ENCODE data around the gene DDIAS.
"Not testable (repeated sequence)": the region's sequence is repeated elsewhere in the genome, so short reads cannot be mapped to it uniquely, and the experiment has no call there.

Gene DDIAS

GRCh38 chr11:82970507-82971083 is 69.1 kb downstream of the DDIAS start:
- not testable (repeated sequence) for DNase-seq

GRCh38 chr11:82971519-82971946 is 70.0 kb downstream of the DDIAS start:
- DNase-seq = not testable (repeated sequence)

GRCh38 chr11:82972103-82972502 is 70.6 kb downstream of the DDIAS start:
- no peak for DNase-seq

- DNase-seq = no peak
Measured at GRCh38 chr11:82974135-82974534, 72.6 kb downstream of the DDIAS start.

- no peak for DNase-seq
Measured at GRCh38 chr11:82974851-82975250, 73.3 kb downstream of the DDIAS start.

- DNase-seq = no peak
Measured at GRCh38 chr11:82975882-82976281, 74.3 kb downstream of the DDIAS start.

- no peak for DNase-seq
Measured at GRCh38 chr11:82976786-82977185, 75.2 kb downstream of the DDIAS start.

- DNase-seq = no peak
Measured at GRCh38 chr11:82978422-82979099, 77.0 kb downstream of the DDIAS start.

- DNase-seq = no peak
Measured at GRCh38 chr11:82979824-82980223, 78.3 kb downstream of the DDIAS start.

- no peak for DNase-seq
Measured at GRCh38 chr11:82980292-82980691, 78.8 kb downstream of the DDIAS start.

GRCh38 chr11:82980947-82981346 is 79.4 kb downstream of the DDIAS start:
- no peak for DNase-seq

- DNase-seq = no peak
Measured at GRCh38 chr11:82981852-82982251, 80.3 kb downstream of the DDIAS start.
